ENCODE data around the gene CACNB3.
"Not testable (repeated sequence)": the region's sequence is repeated elsewhere in the genome, so short reads cannot be mapped to it uniquely, and the experiment has no call there.

Gene CACNB3

DNA sequence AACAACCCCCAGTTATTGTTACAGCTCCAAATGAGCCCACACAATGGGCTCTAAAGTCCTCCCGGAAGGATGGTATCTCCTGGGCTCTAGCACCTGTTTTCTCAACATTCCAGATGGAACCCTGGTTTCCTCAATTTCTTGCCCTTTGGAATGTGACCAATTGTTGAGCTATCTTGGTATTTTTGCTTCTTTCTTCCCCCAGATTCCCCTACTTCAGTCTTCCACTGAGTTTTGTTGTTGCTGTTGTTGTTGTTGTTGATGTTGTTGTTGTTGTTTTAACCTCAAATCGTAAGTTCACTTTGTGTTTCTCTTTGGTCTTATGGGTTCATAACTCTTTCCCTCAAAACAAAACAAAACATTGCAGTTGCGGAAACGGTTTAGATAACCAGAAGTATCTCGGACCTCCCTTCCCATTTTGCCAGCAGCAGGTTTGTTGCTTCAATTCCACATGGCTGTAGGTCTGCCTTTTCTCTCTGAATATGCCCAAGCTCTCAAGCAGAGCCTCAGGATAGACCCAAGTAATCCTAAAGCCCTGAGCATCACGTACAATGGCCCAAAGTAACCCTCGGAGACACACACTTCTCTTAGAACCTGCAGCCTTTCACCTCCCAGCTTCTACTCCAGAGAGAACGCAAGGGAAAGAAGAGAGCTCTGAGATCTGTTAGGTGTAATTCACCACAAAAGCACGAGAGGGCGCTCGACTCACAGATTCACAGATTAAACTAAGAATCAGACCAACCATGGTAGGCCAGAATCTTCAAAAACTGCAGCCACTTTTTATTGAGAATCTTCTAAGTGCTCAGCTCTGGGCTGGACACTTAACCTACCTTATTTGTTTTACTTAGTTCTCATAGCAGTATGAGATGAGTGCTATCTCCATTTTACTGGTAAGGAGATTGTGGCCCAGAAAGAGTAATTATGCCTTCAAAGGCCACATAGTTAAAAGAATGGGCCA lies 34.7 kb downstream of the CACNB3 start:
- H3K27ac ChIP-seq, result peak overlapping the region; percentile 73
- no peak for TF ChIP-seq ZFX (IDR thresholded peaks at IDR 0.05; ENCODE audit: borderline replicate concordance)
- TF ChIP-seq, protein P1, sequence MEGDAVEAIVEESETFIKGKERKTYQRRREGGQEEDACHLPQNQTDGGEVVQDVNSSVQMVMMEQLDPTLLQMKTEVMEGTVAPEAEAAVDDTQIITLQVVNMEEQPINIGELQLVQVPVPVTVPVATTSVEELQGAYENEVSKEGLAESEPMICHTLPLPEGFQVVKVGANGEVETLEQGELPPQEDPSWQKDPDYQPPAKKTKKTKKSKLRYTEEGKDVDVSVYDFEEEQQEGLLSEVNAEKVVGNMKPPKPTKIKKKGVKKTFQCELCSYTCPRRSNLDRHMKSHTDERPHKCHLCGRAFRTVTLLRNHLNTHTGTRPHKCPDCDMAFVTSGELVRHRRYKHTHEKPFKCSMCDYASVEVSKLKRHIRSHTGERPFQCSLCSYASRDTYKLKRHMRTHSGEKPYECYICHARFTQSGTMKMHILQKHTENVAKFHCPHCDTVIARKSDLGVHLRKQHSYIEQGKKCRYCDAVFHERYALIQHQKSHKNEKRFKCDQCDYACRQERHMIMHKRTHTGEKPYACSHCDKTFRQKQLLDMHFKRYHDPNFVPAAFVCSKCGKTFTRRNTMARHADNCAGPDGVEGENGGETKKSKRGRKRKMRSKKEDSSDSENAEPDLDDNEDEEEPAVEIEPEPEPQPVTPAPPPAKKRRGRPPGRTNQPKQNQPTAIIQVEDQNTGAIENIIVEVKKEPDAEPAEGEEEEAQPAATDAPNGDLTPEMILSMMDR (IDR thresholded peaks at IDR 0.05), result peak; percentile 97

DNA sequence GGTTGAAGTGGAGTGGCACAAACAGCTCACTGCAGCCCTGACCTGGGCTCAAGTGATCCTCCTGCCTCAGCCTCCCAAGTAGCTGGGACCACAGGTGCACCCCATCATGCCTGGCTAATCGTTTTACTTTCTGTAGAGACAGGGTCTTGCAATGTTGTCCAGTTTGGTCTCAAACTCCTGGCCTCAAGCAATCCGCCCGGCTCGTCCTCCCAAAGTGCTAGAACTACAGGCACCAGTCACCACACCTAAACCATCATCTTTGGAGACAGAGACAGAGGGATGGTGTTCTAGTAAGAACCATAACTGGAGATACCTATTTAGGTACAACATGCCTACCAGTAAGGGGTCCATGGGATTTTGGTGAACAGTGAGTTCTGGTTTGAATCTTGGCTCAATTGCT lies 36.2 kb downstream of the CACNB3 start:
- H3K27ac ChIP-seq, result no peak overlapping the region

DNA sequence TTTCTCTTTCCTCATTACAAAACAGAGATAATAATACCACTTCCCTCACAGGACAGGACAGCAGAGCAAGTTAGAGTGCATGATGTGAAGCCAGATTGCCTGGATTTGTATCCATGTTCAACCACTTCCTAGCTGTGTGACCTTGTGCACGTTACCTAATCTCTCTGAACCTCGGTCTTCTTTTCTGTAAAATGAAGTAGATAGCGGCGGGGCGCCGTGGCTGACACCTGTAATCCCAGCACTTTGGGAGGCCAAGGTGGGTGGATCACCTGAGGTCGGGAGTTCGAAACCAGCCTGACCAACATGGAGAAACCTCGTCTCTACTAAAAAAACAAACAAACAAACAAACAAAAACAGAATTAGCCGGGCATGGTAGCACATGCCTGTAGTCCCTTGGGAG lies 36.6 kb downstream of the CACNB3 start:
- not testable (repeated sequence) for H3K27ac ChIP-seq

More for the DNA sequence above, 36.2 kb downstream of the CACNB3 start:
- no peak for TF ChIP-seq ZFX (IDR thresholded peaks at IDR 0.05; ENCODE audit: borderline replicate concordance)
- TF ChIP-seq, protein P1 (IDR thresholded peaks at IDR 0.05), result no peak

DNA sequence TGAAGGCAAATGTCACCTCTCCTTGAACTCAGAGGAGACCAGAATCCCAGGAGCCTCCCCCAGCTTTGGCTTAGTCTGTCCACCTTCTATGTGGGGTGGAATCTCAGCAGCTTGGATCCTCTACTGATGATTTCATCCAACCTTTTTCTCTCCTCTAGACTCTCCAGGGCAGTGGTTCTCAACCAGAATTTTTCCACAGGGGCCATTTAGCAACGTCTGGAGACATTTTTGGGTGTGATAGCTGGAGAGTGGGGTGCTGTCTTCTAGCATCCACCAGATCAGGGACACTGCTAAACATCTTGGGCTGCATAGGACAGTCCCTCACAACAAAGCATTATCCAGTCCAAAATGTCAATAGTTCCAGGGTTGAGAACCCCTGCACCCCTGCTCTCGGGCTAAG lies 38.1 kb downstream of the CACNB3 start:
- no peak for TF ChIP-seq ZFX (IDR thresholded peaks at IDR 0.05; ENCODE audit: borderline replicate concordance)
- TF ChIP-seq, protein P1 (IDR thresholded peaks at IDR 0.05), result no peak
- H3K27ac ChIP-seq, result no peak overlapping the region

DNA sequence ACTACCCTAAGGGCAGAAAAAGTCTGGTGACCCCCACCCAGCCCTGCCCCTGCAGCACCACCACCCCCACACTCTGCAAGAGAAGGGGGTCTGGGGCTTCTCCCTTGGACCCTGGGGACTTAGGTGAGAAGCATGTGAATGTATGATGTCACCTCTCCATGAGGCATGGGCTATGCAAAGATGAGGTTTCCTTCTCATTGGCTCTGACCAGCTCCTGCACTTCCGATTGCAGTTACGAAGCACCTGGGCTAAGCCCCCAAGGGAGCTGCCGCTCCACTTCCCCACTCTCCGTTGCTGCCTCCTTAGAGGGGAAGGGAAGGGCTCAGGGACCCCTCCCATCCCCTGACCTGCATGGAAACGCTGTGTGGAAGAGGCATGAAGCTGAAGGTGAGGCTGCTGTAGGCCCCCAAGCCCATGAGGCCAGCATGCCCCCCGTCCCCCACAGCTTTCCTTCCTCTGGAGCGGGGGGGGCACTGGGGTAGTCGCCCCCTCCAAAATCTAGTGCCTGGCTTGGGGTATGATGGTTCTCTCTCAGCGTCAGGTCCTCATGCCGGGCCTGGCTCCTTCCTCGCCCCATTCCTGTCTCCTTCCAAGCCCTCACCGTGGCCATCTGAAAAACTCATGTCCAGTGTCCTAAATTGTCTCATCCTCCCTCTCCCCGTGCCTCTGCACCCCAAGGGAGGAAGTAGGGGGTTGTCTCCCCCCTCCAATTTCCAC lies 39.1 kb downstream of the CACNB3 start:
- no peak overlapping the region for H3K27ac ChIP-seq

DNA sequence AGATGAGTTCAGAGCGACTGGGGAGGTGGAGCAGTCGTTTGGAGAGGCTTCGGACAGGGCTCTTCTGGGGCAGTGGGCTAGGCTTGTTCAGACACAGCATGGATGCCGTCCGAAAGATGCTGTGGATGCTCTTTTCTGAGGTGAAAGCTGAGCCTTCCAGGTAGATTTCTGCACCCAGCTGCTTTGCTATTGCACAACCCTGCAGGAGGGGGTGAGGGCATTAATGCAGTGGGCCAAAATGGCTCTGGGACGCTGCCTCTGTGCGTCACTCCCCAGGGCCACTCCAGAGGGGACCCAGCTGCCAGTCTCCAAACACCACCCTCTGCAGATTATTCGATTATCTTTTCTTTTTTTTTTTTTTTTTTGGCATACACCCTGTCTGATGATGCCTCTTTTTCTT lies 39.7 kb downstream of the CACNB3 start:
- H3K27ac ChIP-seq, result no peak overlapping the region
- TF ChIP-seq, protein P1 (IDR thresholded peaks at IDR 0.05), result no peak
- TF ChIP-seq ZFX (IDR thresholded peaks at IDR 0.05; ENCODE audit: borderline replicate concordance), result no peak

More for the DNA sequence above, 39.1 kb downstream of the CACNB3 start:
- TF ChIP-seq ZFX (IDR thresholded peaks at IDR 0.05; ENCODE audit: borderline replicate concordance), result no peak
- TF ChIP-seq, protein P1 (IDR thresholded peaks at IDR 0.05), result no peak

DNA sequence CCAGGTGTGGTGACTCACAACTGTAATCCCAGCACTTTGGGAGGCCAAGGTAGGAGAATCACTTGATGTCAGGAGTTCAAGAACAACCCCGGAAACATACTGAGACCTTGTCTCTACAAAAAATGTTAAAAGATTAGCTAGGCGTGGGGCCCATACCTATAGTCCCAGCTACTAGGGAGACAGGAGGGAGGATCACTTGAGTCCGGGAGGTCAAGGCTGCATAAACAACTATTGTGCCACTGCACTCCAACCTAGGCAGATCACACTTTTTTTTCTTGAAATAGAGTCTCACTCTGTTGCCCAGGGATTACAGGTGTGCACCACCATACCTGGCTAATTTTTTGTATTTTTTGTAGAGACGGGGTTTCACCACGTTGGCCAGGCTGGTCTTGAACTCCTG lies 41.3 kb downstream of the CACNB3 start:
- TF ChIP-seq ZFX (IDR thresholded peaks at IDR 0.05; ENCODE audit: borderline replicate concordance), result no peak
- TF ChIP-seq, protein P1 (IDR thresholded peaks at IDR 0.05), result no peak
- H3K27ac ChIP-seq, result no peak overlapping the region

DNA sequence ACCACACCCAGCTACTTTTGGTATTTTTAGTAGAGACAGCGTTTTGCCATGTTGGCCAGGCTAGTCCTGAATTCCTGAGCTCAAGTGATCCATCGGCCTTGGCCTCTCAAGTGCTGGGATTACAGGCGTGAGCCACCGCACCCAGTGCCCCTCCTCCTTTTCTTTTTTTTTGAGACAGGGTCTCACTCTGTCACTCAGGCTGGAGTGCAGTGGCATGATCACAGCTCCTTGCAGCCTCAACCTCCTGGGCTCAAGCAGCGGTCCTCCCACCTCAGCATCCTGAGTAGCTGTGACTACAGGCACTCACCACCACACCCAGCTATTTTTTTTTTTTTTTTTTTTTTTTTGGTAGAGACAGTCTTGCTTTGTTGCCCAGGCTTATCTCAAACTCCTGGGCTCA lies 41.9 kb downstream of the CACNB3 start:
- not testable (repeated sequence) for H3K27ac ChIP-seq

Measured in 22Rv1 (cell line).